IPS DF 6.9 (cell line): ENCODE results near the gene ITPKB.

Experiments
- DNase-seq: peaks from one replicate; pipeline ENCODE4 v3.0.0-alpha.2; 2013; ENCODE audit warnings: low read depth, low spot score
- H3K27ac ChIP-seq: one replicate; pipeline ENCODE4 v1.5.1; 2013; ENCODE audit warnings: low read length, control low read depth
- H3K27me3 ChIP-seq: 2 replicates; pipeline ENCODE4 v1.6.1; 2013; ENCODE audit warnings: mild to moderate bottlenecking, low read length; ENCODE audit not compliant: control insufficient read depth, insufficient read depth
- H3K36me3 ChIP-seq: 2 replicates; pipeline ENCODE4 v1.6.1; 2013; ENCODE audit warnings: low read length; ENCODE audit not compliant: control insufficient read depth, insufficient read depth
- H3K4me1 ChIP-seq: 2 replicates; pipeline ENCODE4 v1.6.1; 2013; ENCODE audit warnings: low read length; ENCODE audit not compliant: control insufficient read depth, insufficient read depth
- H3K4me3 ChIP-seq: 2 replicates; pipeline ENCODE4 v1.5.1; 2013; ENCODE audit warnings: mild to moderate bottlenecking, low read length
- H3K9me3 ChIP-seq: 2 replicates; pipeline ENCODE4 v1.6.1; 2013; ENCODE audit warnings: low read length, inconsistent platforms; ENCODE audit not compliant: control insufficient read depth, insufficient read depth
- WGBS: extraction: QIAGEN DNeasy Blood & Tissue Kit; methylation state at CpG from one replicate; pipeline ENCODE4 v1.1.7; 2013; ENCODE audit warnings: mixed read lengths, missing lambda C conversion rate; ENCODE audit not compliant: insufficient read length, insufficient coverage; 5-methylcytosine and 5-hydroxymethylcytosine counted together

The ITPKB gene

GRCh38 chr1:226708342-226708780, 30.7 kb downstream of the ITPKB start:
- Histone ChIP-seq H3K36me3 (no peaks in the 10 kb centered on the region), H3K4me3 (no peak overlapping the region), H3K27me3 (no peaks in the 10 kb centered on the region; the same call in 1 of the 2 replicates), H3K9me3 (no peaks in the 10 kb centered on the region), H3K4me1 (peaks cover 3% of the 10 kb centered on the region; the same call in 1 of the 2 replicates), H3K27ac (no peak overlapping the region)
- WGBS: no CpG with 5 or more reads among the region's 6 CpGs
- no peak for DNase-seq

- Histone ChIP-seq H3K27me3 (no peaks in the 10 kb centered on the region; the same call in 1 of the 2 replicates), H3K27ac (no peak overlapping the region), H3K9me3 (no peaks in the 10 kb centered on the region), H3K36me3 (no peaks in the 10 kb centered on the region), H3K4me3 (no peak overlapping the region), H3K4me1 (peaks cover 1% of the 10 kb centered on the region; the same call in 1 of the 2 replicates)
- DNase-seq: no peak
- WGBS: no CpG with 5 or more reads among the region's 4 CpGs
Measured at GRCh38 chr1:226706684-226707083, 32.4 kb downstream of the ITPKB start.

- H3K36me3 ChIP-seq: no peaks in the 10 kb centered on the region
- no peak overlapping the region for H3K4me3 ChIP-seq
- no peak overlapping the region for H3K27ac ChIP-seq
- no peaks in the 10 kb centered on the region for H3K9me3 ChIP-seq
- peaks cover 3% of the 10 kb centered on the region; the same call in 1 of the 2 replicates for H3K4me1 ChIP-seq
- WGBS: 100% methylated on average over 1 of the region's 10 CpGs
- H3K27me3 ChIP-seq: no peaks in the 10 kb centered on the region; the same call in 1 of the 2 replicates
- DNase-seq: no peak
Measured at GRCh38 chr1:226704169-226704937, 34.7 kb downstream of the ITPKB start.

- peak overlapping the region; percentile 61; the same call in 1 of the 2 replicates for H3K4me3 ChIP-seq
- H3K27ac ChIP-seq: no peak overlapping the region
- no CpG with 5 or more reads among the region's 62 CpGs for WGBS
- H3K9me3 ChIP-seq: no peaks in the 10 kb centered on the region
- H3K27me3 ChIP-seq: no peaks in the 10 kb centered on the region
- peaks cover 2% of the 10 kb centered on the region; the same call in 1 of the 2 replicates for H3K4me1 ChIP-seq
- DNase-seq: no peak
- no peaks in the 10 kb centered on the region for H3K36me3 ChIP-seq
Measured at GRCh38 chr1:226702957-226703831, 35.9 kb downstream of the ITPKB start.

- Histone ChIP-seq H3K4me1 (peaks cover 2% of the 10 kb centered on the region; the same call in 1 of the 2 replicates), H3K36me3 (no peaks in the 10 kb centered on the region)
- no CpG with 5 or more reads among the region's 12 CpGs for WGBS
Measured at GRCh38 chr1:226702318-226702956, 36.6 kb downstream of the ITPKB start.

GRCh38 chr1:226700861-226701260, 38.2 kb downstream of the ITPKB start:
- Histone ChIP-seq H3K4me1 (peaks cover 2% of the 10 kb centered on the region; the same call in 1 of the 2 replicates), H3K4me3 (no peak overlapping the region), H3K27me3 (no peaks in the 10 kb centered on the region), H3K27ac (no peak overlapping the region), H3K36me3 (no peaks in the 10 kb centered on the region), H3K9me3 (no peaks in the 10 kb centered on the region)
- no CpG with 5 or more reads among the region's 5 CpGs for WGBS
- DNase-seq: no peak

More at GRCh38 chr1:226702318-226702956, 36.6 kb downstream of the ITPKB start:
- Histone ChIP-seq H3K9me3 (no peaks in the 10 kb centered on the region), H3K27me3 (no peaks in the 10 kb centered on the region), H3K4me3 (no peak overlapping the region), H3K27ac (no peak overlapping the region)
- no peak for DNase-seq

GRCh38 chr1:226699166-226699565, 39.9 kb downstream of the ITPKB start:
- no peaks in the 10 kb centered on the region for H3K9me3 ChIP-seq

GRCh38 chr1:226698659-226699058, 40.4 kb downstream of the ITPKB start:
- H3K4me3 ChIP-seq: no peak overlapping the region
- no peaks in the 10 kb centered on the region for H3K27me3 ChIP-seq
- H3K36me3 ChIP-seq: no peaks in the 10 kb centered on the region
- no peak for DNase-seq
- no peaks in the 10 kb centered on the region for H3K9me3 ChIP-seq
- peaks cover 2% of the 10 kb centered on the region; the same call in 1 of the 2 replicates for H3K4me1 ChIP-seq
- H3K27ac ChIP-seq: no peak overlapping the region

More at GRCh38 chr1:226699166-226699565, 39.9 kb downstream of the ITPKB start:
- Histone ChIP-seq H3K36me3 (no peaks in the 10 kb centered on the region), H3K4me3 (no peak overlapping the region), H3K27ac (no peak overlapping the region), H3K27me3 (no peaks in the 10 kb centered on the region), H3K4me1 (peaks cover 2% of the 10 kb centered on the region; the same call in 1 of the 2 replicates)
- WGBS: no CpG with 5 or more reads among the region's 7 CpGs
- no peak for DNase-seq

GRCh38 chr1:226697929-226698544, 41.0 kb downstream of the ITPKB start:
- H3K27me3 ChIP-seq: no peaks in the 10 kb centered on the region
- no CpG with 5 or more reads among the region's 5 CpGs for WGBS
- H3K36me3 ChIP-seq: no peaks in the 10 kb centered on the region
- no peak overlapping the region for H3K27ac ChIP-seq
- H3K9me3 ChIP-seq: no peaks in the 10 kb centered on the region
- no peak for DNase-seq
- H3K4me3 ChIP-seq: no peak overlapping the region
- H3K4me1 ChIP-seq: peaks cover 2% of the 10 kb centered on the region; the same call in 1 of the 2 replicates
